Measurements from ENCODE around the gene ADAMTS19. TPM values are rescaled to one million over a fixed set of nuclear protein-coding genes. Genes with fewer than 3 reads are reported as not detected.

ADAMTS19 gene
- total and polyA plus RNA-seq, 8 donors, result 0.12 to 1.7 (median 0.35) TPM

- intact Hi-C loops (cut with DNase I), result no loop called here
- no peaks in the 10 kb centered on the region for H3K27me3 ChIP-seq
- TF ChIP-seq CTCF (IDR thresholded peaks at IDR 0.05), result no peak
- no peak overlapping the region for H3K4me3 ChIP-seq
- no peaks in the 10 kb centered on the region for H3K9me3 ChIP-seq
- H3K4me1 ChIP-seq, result no peaks in the 10 kb centered on the region
- DNase-seq (no peak), ATAC-seq (no peak)
- H3K27ac ChIP-seq, result no peak overlapping the region
- H3K36me3 ChIP-seq, result no peaks in the 10 kb centered on the region
These were observed 11.4 kb upstream of the ADAMTS19 start for GRCh38 chr5:129448654-129449053.

DNA sequence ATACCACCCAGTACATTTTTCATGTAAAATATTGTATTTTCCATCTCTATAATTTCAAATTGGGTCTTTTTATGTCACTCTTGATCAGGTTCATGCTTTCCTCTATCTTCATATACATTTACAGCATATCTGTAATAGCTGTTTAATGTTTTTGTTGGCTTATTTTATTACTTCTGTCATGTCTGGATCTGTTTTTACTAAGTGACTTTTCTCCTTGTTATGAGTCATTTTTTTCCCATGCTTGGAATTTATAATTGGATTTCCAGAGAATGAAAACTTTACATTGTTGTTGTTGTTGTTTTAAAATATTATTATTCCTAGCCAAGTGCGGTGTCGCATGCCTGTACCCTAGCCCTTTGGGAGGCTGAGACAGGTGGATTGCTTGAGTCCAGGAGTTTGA lies 5.6 kb upstream of the ADAMTS19 start:
- no peaks in the 10 kb centered on the region for H3K9me3 ChIP-seq
- H3K27me3 ChIP-seq, result peaks cover 3 to 14% of the 10 kb centered on the region in 2 donors
- no peak overlapping the region for H3K27ac ChIP-seq
- intact Hi-C loops (cut with DNase I), result no loop called here
- no peak overlapping the region for H3K4me3 ChIP-seq
- H3K4me1 ChIP-seq, result no peaks in the 10 kb centered on the region
- TF ChIP-seq CTCF (IDR thresholded peaks at IDR 0.05), result no peak
- H3K36me3 ChIP-seq, result no peaks in the 10 kb centered on the region
- no peak for DNase-seq
- no peak for ATAC-seq

GRCh38 chr5:129459450-129459776 lies 685 bp upstream of the ADAMTS19 start:
- Histone ChIP-seq H3K4me1 (peaks cover 0 to 11% of the 10 kb centered on the region in 2 donors), H3K4me3 (no peak overlapping the region), H3K27me3 (peaks cover 32 to 57% of the 10 kb centered on the region in 2 donors), H3K27ac (no peak overlapping the region), H3K9me3 (no peaks in the 10 kb centered on the region), H3K36me3 (no peaks in the 10 kb centered on the region)
- TF ChIP-seq CTCF (IDR thresholded peaks at IDR 0.05), result no peak
- DNase-seq (no peak), ATAC-seq (no peak)
- intact Hi-C loops (cut with DNase I), result no loop called here

DNA sequence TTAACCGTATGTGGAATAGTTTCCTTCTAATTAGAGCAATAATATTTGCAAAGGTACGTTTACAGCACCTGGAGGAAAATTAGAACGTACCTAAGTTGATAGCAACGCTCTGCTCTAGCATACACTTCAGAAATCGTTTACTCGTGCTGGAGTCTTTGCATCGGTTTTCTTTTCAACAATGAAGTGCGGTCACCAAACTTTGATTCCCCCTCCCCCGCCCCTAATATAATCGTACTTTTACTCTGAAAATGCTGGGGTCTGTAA lies 506 bp downstream of the ADAMTS19 start:
- Histone ChIP-seq H3K4me3 (peak overlapping the region in 1 of 2 donors; percentile 26), H3K27ac (no peak overlapping the region), H3K27me3 (peaks cover 32 to 57% of the 10 kb centered on the region in 2 donors), H3K36me3 (no peaks in the 10 kb centered on the region), H3K9me3 (no peaks in the 10 kb centered on the region), H3K4me1 (peaks cover 0 to 11% of the 10 kb centered on the region in 2 donors)
- TF ChIP-seq CTCF (IDR thresholded peaks at IDR 0.05), result no peak
- ATAC-seq (peak; percentile 7), DNase-seq (no peak)
- intact Hi-C loops (cut with DNase I), result no loop called here

GRCh38 chr5:129460936-129461710 lies 1.0 kb downstream of the ADAMTS19 start:
- no peaks in the 10 kb centered on the region for H3K9me3 ChIP-seq
- peak in 1 of 2 donors; percentile 14 for TF ChIP-seq CTCF (IDR thresholded peaks at IDR 0.05)
- peak overlapping the region; percentile 25 to 26 for H3K4me3 ChIP-seq
- peaks cover 0 to 11% of the 10 kb centered on the region in 2 donors for H3K4me1 ChIP-seq
- intact Hi-C loops (cut with DNase I), result no loop called here
- H3K36me3 ChIP-seq, result no peaks in the 10 kb centered on the region
- peak in 3 of 4 donors; percentile 28 to 83 (median 46) for DNase-seq
- ATAC-seq, result peak; percentile 58
- no peak overlapping the region for H3K27ac ChIP-seq
- H3K27me3 ChIP-seq, result peaks cover 32 to 57% of the 10 kb centered on the region in 2 donors
